Neural cell (in vitro differentiated cells): ENCODE results near the gene GABRA4.

Experiments
- EZH2 ChIP-seq: fragments of 200-600, 300-800 bp; shearing (Covaris generic), sonication (generic); IDR thresholded peaks from 2 replicates; pipeline ENCODE4 v1.6.1; 2014; ENCODE audit warnings: antibody characterized with exemption, low read length, borderline replicate concordance, mild to moderate bottlenecking; ENCODE audit not compliant: insufficient read depth, poor library complexity, severe bottlenecking
- MXI1 ChIP-seq: fragments of 450-650 bp; conservative IDR thresholded peaks from 2 replicates; pipeline ENCODE4 v1.6.1; 2014; ENCODE audit warnings: antibody characterized with exemption, mild to moderate bottlenecking; ENCODE audit not compliant: poor library complexity, severe bottlenecking
- POLR2AphosphoS5 ChIP-seq: IDR thresholded peaks from 2 replicates; pipeline ENCODE4 v1.6.1; 2012
- RAD21 ChIP-seq: fragments of 450-650 bp; conservative IDR thresholded peaks from 2 replicates; pipeline ENCODE4 v1.6.1; 2014; ENCODE audit warnings: antibody characterized with exemption, mild to moderate bottlenecking, moderate library complexity
- TAF1 ChIP-seq: IDR thresholded peaks from 2 replicates; pipeline ENCODE4 v1.6.1; 2012; ENCODE audit warnings: low read depth
- TF ChIP-seq, protein P1 (sequence below): fragments of 450-650 bp; IDR thresholded peaks from 2 replicates; pipeline ENCODE4 v1.5.1; 2014; ENCODE audit warnings: antibody characterized with exemption, mild to moderate bottlenecking, moderate library complexity; ENCODE audit not compliant: poor library complexity, severe bottlenecking

DNA sequence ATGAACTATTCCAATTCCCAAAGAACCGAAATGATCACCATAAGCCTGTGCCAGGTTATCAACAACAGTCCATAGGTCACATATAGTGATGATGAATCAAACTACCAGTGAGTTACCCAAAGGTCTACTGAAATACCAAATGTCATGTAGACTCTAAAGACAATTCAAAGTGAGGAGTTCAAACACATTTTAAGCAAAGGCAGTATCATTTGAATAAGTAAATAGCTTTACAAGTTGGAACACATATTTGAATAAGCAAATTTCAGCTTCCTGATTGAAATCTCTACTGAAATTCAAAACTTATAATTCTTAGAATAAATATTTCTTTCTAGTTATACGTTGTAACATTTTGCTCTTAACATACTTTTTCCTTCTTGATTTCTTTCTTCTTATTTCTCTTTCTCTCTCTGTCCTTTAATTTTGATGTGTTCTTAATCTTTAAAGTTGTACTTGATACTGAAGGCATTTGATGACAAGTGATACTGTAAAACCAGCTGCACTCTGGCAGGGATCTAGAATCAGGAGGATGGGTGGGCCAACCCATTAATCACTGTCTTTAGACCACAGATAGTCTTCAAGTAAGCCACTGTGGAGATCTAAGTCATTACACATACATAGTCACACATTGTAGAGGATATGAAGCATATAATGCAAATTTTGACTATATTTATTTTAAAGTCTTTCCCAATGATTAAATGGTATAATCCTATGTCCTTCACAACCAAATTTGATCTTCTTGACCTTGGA, 34.5 kb downstream of the GABRA4 start:
- TF ChIP-seq RAD21 (no peak), MXI1 (no peak), POLR2AphosphoS5 (no peak), EZH2 (no peak), TAF1 (no peak)
- TF ChIP-seq, protein P1, sequence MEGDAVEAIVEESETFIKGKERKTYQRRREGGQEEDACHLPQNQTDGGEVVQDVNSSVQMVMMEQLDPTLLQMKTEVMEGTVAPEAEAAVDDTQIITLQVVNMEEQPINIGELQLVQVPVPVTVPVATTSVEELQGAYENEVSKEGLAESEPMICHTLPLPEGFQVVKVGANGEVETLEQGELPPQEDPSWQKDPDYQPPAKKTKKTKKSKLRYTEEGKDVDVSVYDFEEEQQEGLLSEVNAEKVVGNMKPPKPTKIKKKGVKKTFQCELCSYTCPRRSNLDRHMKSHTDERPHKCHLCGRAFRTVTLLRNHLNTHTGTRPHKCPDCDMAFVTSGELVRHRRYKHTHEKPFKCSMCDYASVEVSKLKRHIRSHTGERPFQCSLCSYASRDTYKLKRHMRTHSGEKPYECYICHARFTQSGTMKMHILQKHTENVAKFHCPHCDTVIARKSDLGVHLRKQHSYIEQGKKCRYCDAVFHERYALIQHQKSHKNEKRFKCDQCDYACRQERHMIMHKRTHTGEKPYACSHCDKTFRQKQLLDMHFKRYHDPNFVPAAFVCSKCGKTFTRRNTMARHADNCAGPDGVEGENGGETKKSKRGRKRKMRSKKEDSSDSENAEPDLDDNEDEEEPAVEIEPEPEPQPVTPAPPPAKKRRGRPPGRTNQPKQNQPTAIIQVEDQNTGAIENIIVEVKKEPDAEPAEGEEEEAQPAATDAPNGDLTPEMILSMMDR = no peak
